Trophoblast cell (in vitro differentiated cells and primary cell): Measurements from ENCODE around the gene LRP3.

Source experiments
- DNase-seq, 2 donors: peaks; one replicate each; pipeline ENCODE4 v3.0.0-alpha.2; 2016
- H2AFZ ChIP-seq: 2 replicates; pipeline ENCODE4 v1.6.1; 2013; ENCODE audit warnings: low read length, moderate library complexity, mild to moderate bottlenecking; ENCODE audit not compliant: insufficient read depth, poor library complexity
- H2AK5ac ChIP-seq: 2 replicates; pipeline ENCODE4 v1.6.1; 2013; ENCODE audit warnings: mild to moderate bottlenecking, low read length
- H2BK120ac ChIP-seq: 2 replicates; pipeline ENCODE4 v1.6.1; 2013; ENCODE audit warnings: low read length, mild to moderate bottlenecking, moderate library complexity; ENCODE audit not compliant: insufficient read depth, poor library complexity
- H2BK12ac ChIP-seq: 2 replicates; pipeline ENCODE4 v1.6.1; 2013; ENCODE audit warnings: mild to moderate bottlenecking, low read length, moderate library complexity
- H2BK5ac ChIP-seq: 2 replicates; pipeline ENCODE4 v1.6.1; 2013; ENCODE audit warnings: low read length, low read depth, moderate library complexity, mild to moderate bottlenecking; ENCODE audit not compliant: poor library complexity
- H3K14ac ChIP-seq: 2 replicates; pipeline ENCODE4 v1.6.1; 2013; ENCODE audit warnings: mild to moderate bottlenecking, low read length
- H3K18ac ChIP-seq: 2 replicates; pipeline ENCODE4 v1.6.1; 2013; ENCODE audit warnings: mild to moderate bottlenecking, low read length
- H3K23ac ChIP-seq: 2 replicates; pipeline ENCODE4 v1.6.1; 2013; ENCODE audit warnings: low read length
- H3K27ac ChIP-seq: 2 replicates; pipeline ENCODE4 v1.5.1; 2013; ENCODE audit warnings: low read depth, mild to moderate bottlenecking, inconsistent platforms, low read length, moderate library complexity
- H3K27me3 ChIP-seq: 2 replicates; pipeline ENCODE4 v1.6.1; 2013; ENCODE audit warnings: inconsistent platforms, mild to moderate bottlenecking, low read length, moderate library complexity; ENCODE audit not compliant: insufficient read depth
- H3K36me3 ChIP-seq, 2 experiments: 1 replicate in 1 of 2; 2 replicates in 1 of 2; pipeline ENCODE4 v1.6.1; 2013; ENCODE audit warnings: low read length in 2 of 2, mild to moderate bottlenecking in 2 of 2, moderate library complexity in 1 of 2; ENCODE audit not compliant: insufficient read depth in 2 of 2, control insufficient read depth in 1 of 2
- H3K4ac ChIP-seq: 2 replicates; pipeline ENCODE4 v1.6.1; 2013; ENCODE audit warnings: low read depth, mild to moderate bottlenecking, low read length, moderate library complexity
- H3K4me1 ChIP-seq, 2 experiments: 1 replicate in 1 of 2; 2 replicates in 1 of 2; pipeline ENCODE4 v1.6.1; 2013; ENCODE audit warnings: low read length in 2 of 2, mild to moderate bottlenecking in 2 of 2, moderate library complexity in 1 of 2; ENCODE audit not compliant: insufficient read depth in 2 of 2, control insufficient read depth in 1 of 2
- H3K4me2 ChIP-seq: 2 replicates; pipeline ENCODE4 v1.6.1; 2013; ENCODE audit warnings: inconsistent platforms, mild to moderate bottlenecking, low read length, moderate library complexity
- H3K4me3 ChIP-seq: 2 replicates; pipeline ENCODE4 v1.5.1; 2013; ENCODE audit warnings: mild to moderate bottlenecking, low read depth, low read length, inconsistent platforms
- H3K79me1 ChIP-seq: one replicate; pipeline ENCODE4 v1.6.1; 2013; ENCODE audit warnings: low read length
- H3K79me2 ChIP-seq: 2 replicates; pipeline ENCODE4 v1.6.1; 2013; ENCODE audit warnings: low read length, mild to moderate bottlenecking; ENCODE audit not compliant: control insufficient read depth, insufficient read depth, poor library complexity
- H3K9ac ChIP-seq: 2 replicates; pipeline ENCODE4 v1.6.1; 2013; ENCODE audit warnings: mild to moderate bottlenecking, low read length
- H3K9me3 ChIP-seq: 2 replicates; pipeline ENCODE4 v1.6.1; 2013; ENCODE audit warnings: low read depth, mild to moderate bottlenecking, control low read depth, inconsistent platforms, low read length; ENCODE audit not compliant: insufficient read depth
- H4K12ac ChIP-seq: 2 replicates; pipeline ENCODE4 v1.6.1; 2013; ENCODE audit warnings: low read depth, mild to moderate bottlenecking, low read length, moderate library complexity
- H4K8ac ChIP-seq: 2 replicates; pipeline ENCODE4 v1.6.1; 2013; ENCODE audit warnings: low read depth, mild to moderate bottlenecking, low read length, moderate library complexity
- H4K91ac ChIP-seq: one replicate; pipeline ENCODE4 v1.6.1; 2013; ENCODE audit warnings: low read depth, mild to moderate bottlenecking, low read length, moderate library complexity
- WGBS: extraction: QIAGEN DNeasy Blood & Tissue Kit; methylation state at CpG from one replicate; pipeline ENCODE4 v1.1.7; 2013; ENCODE audit warnings: missing lambda C conversion rate; ENCODE audit not compliant: insufficient read length, insufficient coverage; ENCODE audit errors: extremely low coverage; 5-methylcytosine and 5-hydroxymethylcytosine counted together

The LRP3 gene

DNA sequence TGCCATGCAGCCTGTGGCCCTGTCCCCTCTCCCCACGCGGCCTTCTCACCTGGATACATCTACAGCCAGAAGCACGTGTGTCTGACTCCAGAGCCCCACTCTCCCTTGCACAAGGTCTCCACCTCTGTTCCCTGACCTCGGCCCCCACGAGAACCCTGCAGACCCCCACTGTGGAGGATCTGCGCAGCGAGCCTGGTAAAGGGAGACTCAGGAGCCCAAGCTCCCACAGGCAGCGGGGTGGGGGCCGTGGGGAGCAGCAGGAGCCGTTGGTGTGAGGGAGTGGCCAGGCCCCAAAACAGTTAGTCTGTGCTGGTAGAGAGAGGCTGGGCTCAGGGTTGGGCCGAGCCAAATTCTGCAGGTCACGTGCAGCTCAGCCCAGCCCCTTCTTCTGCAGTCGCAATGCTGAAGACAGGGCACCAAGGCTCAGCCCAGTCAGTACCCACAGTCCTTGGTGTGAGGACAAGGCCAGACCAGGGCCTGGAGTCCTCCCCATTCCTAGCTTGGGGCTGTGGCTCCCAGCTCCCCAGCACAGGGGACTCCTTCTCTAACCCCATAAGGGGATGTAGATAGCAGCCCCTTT lies 60.2 kb downstream of the LRP3 start:
- no CpG with 5 or more reads among the region's 13 CpGs for WGBS
- H3K14ac ChIP-seq, result no peak overlapping the region
- H3K23ac ChIP-seq, result no peak overlapping the region
- H2AFZ ChIP-seq, result no peak overlapping the region
- H3K18ac ChIP-seq, result no peak overlapping the region
- H3K27ac ChIP-seq, result no peak overlapping the region
- no peak overlapping the region for H2AK5ac ChIP-seq
- no peak overlapping the region for H3K4me3 ChIP-seq
- H3K4ac ChIP-seq, result no peak overlapping the region
- H2BK120ac ChIP-seq, result no peak overlapping the region
- H3K79me2 ChIP-seq, result no peaks in the 10 kb centered on the region
- H3K27me3 ChIP-seq, result no peaks in the 10 kb centered on the region
- H3K9me3 ChIP-seq, result peaks cover 9% of the 10 kb centered on the region
- H4K91ac ChIP-seq, result no peak overlapping the region
- no peak overlapping the region for H4K12ac ChIP-seq
- no peak overlapping the region for H4K8ac ChIP-seq
- no peak for DNase-seq
- no peak overlapping the region for H3K4me2 ChIP-seq
- peaks cover 7 to 8% of the 10 kb centered on the region in 2 experiments for H3K4me1 ChIP-seq
- no peak overlapping the region for H2BK5ac ChIP-seq
- H2BK12ac ChIP-seq, result no peak overlapping the region
- peaks cover 3% of the 10 kb centered on the region for H3K79me1 ChIP-seq
- no peak overlapping the region for H3K9ac ChIP-seq
- no peaks in the 10 kb centered on the region for H3K36me3 ChIP-seq

- WGBS, result no CpG with 5 or more reads among the region's 7 CpGs
- H3K9me3 ChIP-seq, result peaks cover 2% of the 10 kb centered on the region
- no peak overlapping the region for H3K27ac ChIP-seq
- H3K36me3 ChIP-seq, result no peaks in the 10 kb centered on the region
- H3K4me3 ChIP-seq, result no peak overlapping the region
- H3K4me1 ChIP-seq, result peaks cover 7 to 8% of the 10 kb centered on the region in 2 experiments
- no peak overlapping the region for H3K4ac ChIP-seq
- H4K91ac ChIP-seq, result no peak overlapping the region
- no peaks in the 10 kb centered on the region for H3K27me3 ChIP-seq
- no peak overlapping the region for H3K4me2 ChIP-seq
- H4K8ac ChIP-seq, result no peak overlapping the region
- no peak overlapping the region for H2BK120ac ChIP-seq
- H3K79me2 ChIP-seq, result no peaks in the 10 kb centered on the region
- no peak overlapping the region for H3K18ac ChIP-seq
- no peak overlapping the region for H4K12ac ChIP-seq
- H3K23ac ChIP-seq, result no peak overlapping the region
- no peak overlapping the region for H3K9ac ChIP-seq
- no peak overlapping the region for H2BK12ac ChIP-seq
- no peak overlapping the region for H3K14ac ChIP-seq
- no peak for DNase-seq
- peaks cover under 1% of the 10 kb centered on the region for H3K79me1 ChIP-seq
- H2AFZ ChIP-seq, result no peak overlapping the region
- H2AK5ac ChIP-seq, result no peak overlapping the region
- H2BK5ac ChIP-seq, result no peak overlapping the region
These were observed 61.7 kb downstream of the LRP3 start for GRCh38 chr19:33255781-33256180.

- no peak overlapping the region for H3K4me3 ChIP-seq
- H3K4me2 ChIP-seq, result no peak overlapping the region
- H4K91ac ChIP-seq, result no peak overlapping the region
- peaks cover 2% of the 10 kb centered on the region for H3K9me3 ChIP-seq
- H3K4ac ChIP-seq, result no peak overlapping the region
- no peaks in the 10 kb centered on the region for H3K27me3 ChIP-seq
- H2BK120ac ChIP-seq, result no peak overlapping the region
- no peak overlapping the region for H3K9ac ChIP-seq
- no peaks in the 10 kb centered on the region for H3K36me3 ChIP-seq
- no peak overlapping the region for H3K23ac ChIP-seq
- H4K8ac ChIP-seq, result no peak overlapping the region
- whole genome bisulfite sequencing, result no CpG with 5 or more reads among the region's 7 CpGs
- H3K14ac ChIP-seq, result no peak overlapping the region
- no peak overlapping the region for H3K27ac ChIP-seq
- H2BK5ac ChIP-seq, result no peak overlapping the region
- no peak overlapping the region for H2BK12ac ChIP-seq
- H3K79me1 ChIP-seq, result no peaks in the 10 kb centered on the region
- peaks cover 4 to 6% of the 10 kb centered on the region in 2 experiments for H3K4me1 ChIP-seq
- no peak overlapping the region for H3K18ac ChIP-seq
- no peak overlapping the region for H4K12ac ChIP-seq
- no peaks in the 10 kb centered on the region for H3K79me2 ChIP-seq
- DNase-seq, result no peak
- H2AFZ ChIP-seq, result no peak overlapping the region
- no peak overlapping the region for H2AK5ac ChIP-seq
These were observed 62.1 kb downstream of the LRP3 start for GRCh38 chr19:33256261-33256660.

GRCh38 chr19:33257828-33258227 lies 63.7 kb downstream of the LRP3 start:
- no peak overlapping the region for H3K9ac ChIP-seq
- no peak overlapping the region for H2AK5ac ChIP-seq
- no peaks in the 10 kb centered on the region for H3K79me1 ChIP-seq
- no peak overlapping the region for H4K12ac ChIP-seq
- H3K4me1 ChIP-seq, result peaks cover 2 to 3% of the 10 kb centered on the region in 2 experiments
- no CpG with 5 or more reads among the region's 2 CpGs for WGBS
- H3K27ac ChIP-seq, result no peak overlapping the region
- no peak overlapping the region for H2BK12ac ChIP-seq
- H4K91ac ChIP-seq, result no peak overlapping the region
- H2AFZ ChIP-seq, result no peak overlapping the region
- H2BK120ac ChIP-seq, result no peak overlapping the region
- no peak overlapping the region for H2BK5ac ChIP-seq
- no peaks in the 10 kb centered on the region for H3K79me2 ChIP-seq
- peaks cover 3% of the 10 kb centered on the region for H3K9me3 ChIP-seq
- no peak overlapping the region for H3K23ac ChIP-seq
- no peak overlapping the region for H3K18ac ChIP-seq
- no peak overlapping the region for H3K4ac ChIP-seq
- no peak overlapping the region for H3K4me2 ChIP-seq
- DNase-seq, result no peak
- H3K36me3 ChIP-seq, result no peaks in the 10 kb centered on the region
- no peak overlapping the region for H3K4me3 ChIP-seq
- no peak overlapping the region for H4K8ac ChIP-seq
- H3K27me3 ChIP-seq, result no peaks in the 10 kb centered on the region
- H3K14ac ChIP-seq, result no peak overlapping the region
